ENCODE data around the gene TASL.
"Not testable (repeated sequence)": the region's sequence is repeated elsewhere in the genome, so short reads cannot be mapped to it uniquely, and the experiment has no call there.

TASL gene

GRCh38 chrX:30577362-30577991 is at the start of gene TASL:
Gene TASL, minus strand, starts transcription at chrX:30577766. Its CDS starts 17,411 bp downstream, at chrX:30560355.
- peak; percentile 16 for DNase-seq

- DNase-seq: no peak
Measured at GRCh38 chrX:30626402-30626801, 48.8 kb upstream of the TASL start.

GRCh38 chrX:30622361-30622760 is 44.8 kb upstream of the TASL start:
- no peak for DNase-seq

GRCh38 chrX:30620980-30621618 is 43.5 kb upstream of the TASL start:
- DNase-seq: no peak

GRCh38 chrX:30620125-30620524 is 42.6 kb upstream of the TASL start:
- no peak for DNase-seq

GRCh38 chrX:30618160-30618765 is 40.7 kb upstream of the TASL start:
- DNase-seq: no peak

- no peak for DNase-seq
Measured at GRCh38 chrX:30615229-30615628, 37.7 kb upstream of the TASL start.

GRCh38 chrX:30613721-30614120 is 36.2 kb upstream of the TASL start:
- DNase-seq: no peak

GRCh38 chrX:30612250-30612655 is 34.7 kb upstream of the TASL start:
- DNase-seq: no peak

- no peak for DNase-seq
Measured at GRCh38 chrX:30610026-30610425, 32.5 kb upstream of the TASL start.

GRCh38 chrX:30607155-30607554 is 29.6 kb upstream of the TASL start:
- no peak for DNase-seq

- not testable (repeated sequence) for DNase-seq
Measured at GRCh38 chrX:30600269-30601176, 23.0 kb upstream of the TASL start.

GRCh38 chrX:30597216-30598012 is 19.8 kb upstream of the TASL start:
- no peak for DNase-seq

GRCh38 chrX:30593440-30594200 is 16.1 kb upstream of the TASL start:
- DNase-seq: peak; percentile 5

- no peak for DNase-seq
Measured at GRCh38 chrX:30592831-30593230, 15.3 kb upstream of the TASL start.

GRCh38 chrX:30590368-30590767 is 12.8 kb upstream of the TASL start:
- no peak for DNase-seq

GRCh38 chrX:30589146-30589888 is 11.8 kb upstream of the TASL start:
- DNase-seq: no peak

- no peak for DNase-seq
Measured at GRCh38 chrX:30586516-30586915, 8.9 kb upstream of the TASL start.

GRCh38 chrX:30582664-30583063 is 5.1 kb upstream of the TASL start:
- no peak for DNase-seq

- no peak for DNase-seq
Measured at GRCh38 chrX:30580641-30581040, 3.1 kb upstream of the TASL start.

GRCh38 chrX:30576881-30577280 is 685 bp downstream of the TASL start:
- DNase-seq: no peak
